H1 (cell line): ENCODE data around the gene PLA2G4F.

ENCODE experiments used
- CBX5 ChIP-seq: fragments of 300-800, 300-1000 bp; sonication (generic); IDR thresholded peaks from 2 replicates; pipeline ENCODE4 v1.7.1; 2016; ENCODE audit warnings: antibody characterized with exemption, low read length, low read depth
- CEBPB ChIP-seq: IDR thresholded peaks from 2 replicates; pipeline ENCODE4 v1.6.1; 2012; ENCODE audit warnings: low read depth, low read length
- CREB1 ChIP-seq: IDR thresholded peaks from 2 replicates; pipeline ENCODE4 v1.6.1; 2012; ENCODE audit warnings: inconsistent platforms
- CTBP2 ChIP-seq: IDR thresholded peaks from 2 replicates; pipeline ENCODE4 v1.7.0; 2011; ENCODE audit warnings: borderline replicate concordance, mild to moderate bottlenecking, moderate library complexity, mixed read lengths, low read length; ENCODE audit not compliant: insufficient read depth, insufficient read length
- EGR1 ChIP-seq: IDR thresholded peaks from 2 replicates; pipeline ENCODE4 v1.6.1; 2011; ENCODE audit warnings: low read depth, low read length, borderline replicate concordance
- EP300 ChIP-seq, 2 experiments: IDR thresholded peaks; 1 replicate in 1 of 2; 2 replicates in 1 of 2; pipeline ENCODE4 v1.6.1; 2011 to 2012; ENCODE audit warnings: low read depth in 2 of 2, low read length in 2 of 2, mild to moderate bottlenecking in 2 of 2, borderline replicate concordance in 1 of 2, inconsistent platforms in 1 of 2, moderate library complexity in 1 of 2
- EZH2 ChIP-seq: fragments of 200-600 bp; sonication (generic); IDR thresholded peaks from 2 replicates; pipeline ENCODE4 v1.7.1; 2012; ENCODE audit warnings: low read depth, mild to moderate bottlenecking, moderate library complexity, low read length, inconsistent platforms; ENCODE audit not compliant: severe bottlenecking
- JUND ChIP-seq: IDR thresholded peaks from 2 replicates; pipeline ENCODE4 v1.6.1; 2011; ENCODE audit warnings: mild to moderate bottlenecking, improper control_type of control experiment, low read length
- POLR2A ChIP-seq, 2 experiments: IDR thresholded peaks; 1 replicate in 1 of 2; 2 replicates in 1 of 2; pipeline ENCODE4 v1.6.1; 2011; ENCODE audit warnings: low read depth in 2 of 2, low read length in 2 of 2, mild to moderate bottlenecking in 2 of 2; ENCODE audit errors: control extremely low read depth in 1 of 2
- SP1 ChIP-seq: IDR thresholded peaks from 2 replicates; pipeline ENCODE4 v1.6.1; 2011; ENCODE audit warnings: low read depth, low read length
- TAF1 ChIP-seq: IDR thresholded peaks from 2 replicates; pipeline ENCODE4 v1.6.1; 2011; ENCODE audit warnings: mild to moderate bottlenecking, low read depth, low read length
- YY1 ChIP-seq: IDR thresholded peaks from 2 replicates; pipeline ENCODE4 v1.6.1; 2011; ENCODE audit warnings: low read depth, mild to moderate bottlenecking, low read length
- TF ChIP-seq, protein P1 (sequence below), 3 experiments: IDR thresholded peaks; 1 replicate in 2 of 3; 2 replicates in 1 of 3; pipeline versions ENCODE4 v1.5.1 to v1.6.1; 2011; ENCODE audit warnings: low read length in 3 of 3, mild to moderate bottlenecking in 3 of 3, inconsistent platforms in 2 of 3, low read depth in 1 of 3, moderate library complexity in 1 of 3; ENCODE audit not compliant: insufficient read depth in 1 of 3; ENCODE audit errors: control extremely low read depth in 1 of 3

DNA sequence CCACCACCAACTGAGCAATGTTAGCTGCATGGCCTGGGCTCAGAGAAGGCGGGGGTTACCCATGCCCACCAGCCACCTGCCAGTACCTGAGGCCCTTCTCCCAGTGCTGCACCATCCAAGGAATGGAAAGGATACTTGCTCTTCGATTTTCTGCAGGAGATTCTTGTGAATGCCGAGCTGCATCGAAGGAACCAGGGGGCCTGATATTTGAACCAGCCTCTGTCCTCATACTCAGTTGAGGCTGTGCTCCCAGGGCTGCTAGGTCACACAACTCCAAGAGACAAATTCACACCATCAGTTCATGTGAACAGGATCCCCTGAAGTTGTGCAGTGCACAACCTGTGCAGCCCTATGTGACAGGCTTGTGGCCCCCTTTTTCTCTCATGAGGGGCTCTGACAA lies 18.0 kb downstream of the PLA2G4F start:
- TF ChIP-seq EGR1 (no peak), SP1 (no peak), CREB1 (no peak), YY1 (no peak), JUND (no peak), CTBP2 (no peak), POLR2A (IDR thresholded peaks at IDR 0.05; ENCODE audit: control extremely low read depth in 1 of 2, low read depth in 2 of 2, low read length in 2 of 2) (no peak), CEBPB (no peak), CBX5 (no peak), EP300 (IDR thresholded peaks at IDR 0.05; ENCODE audit: borderline replicate concordance in 1 of 2, low read depth in 2 of 2, low read length in 2 of 2) (no peak), EZH2 (no peak), TAF1 (no peak)
- TF ChIP-seq, protein P1, sequence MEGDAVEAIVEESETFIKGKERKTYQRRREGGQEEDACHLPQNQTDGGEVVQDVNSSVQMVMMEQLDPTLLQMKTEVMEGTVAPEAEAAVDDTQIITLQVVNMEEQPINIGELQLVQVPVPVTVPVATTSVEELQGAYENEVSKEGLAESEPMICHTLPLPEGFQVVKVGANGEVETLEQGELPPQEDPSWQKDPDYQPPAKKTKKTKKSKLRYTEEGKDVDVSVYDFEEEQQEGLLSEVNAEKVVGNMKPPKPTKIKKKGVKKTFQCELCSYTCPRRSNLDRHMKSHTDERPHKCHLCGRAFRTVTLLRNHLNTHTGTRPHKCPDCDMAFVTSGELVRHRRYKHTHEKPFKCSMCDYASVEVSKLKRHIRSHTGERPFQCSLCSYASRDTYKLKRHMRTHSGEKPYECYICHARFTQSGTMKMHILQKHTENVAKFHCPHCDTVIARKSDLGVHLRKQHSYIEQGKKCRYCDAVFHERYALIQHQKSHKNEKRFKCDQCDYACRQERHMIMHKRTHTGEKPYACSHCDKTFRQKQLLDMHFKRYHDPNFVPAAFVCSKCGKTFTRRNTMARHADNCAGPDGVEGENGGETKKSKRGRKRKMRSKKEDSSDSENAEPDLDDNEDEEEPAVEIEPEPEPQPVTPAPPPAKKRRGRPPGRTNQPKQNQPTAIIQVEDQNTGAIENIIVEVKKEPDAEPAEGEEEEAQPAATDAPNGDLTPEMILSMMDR (IDR thresholded peaks at IDR 0.05; ENCODE audit: control extremely low read depth in 1 of 3, insufficient read depth in 1 of 3, low read depth in 1 of 3, low read length in 3 of 3): no peak
